NCI-H1436 treated with DMSO at 0.1 percent for 48 hours (cell line): ENCODE measurements around the gene BAIAP3.

Source experiments
- DNase-seq: peaks from one replicate; lab custom pipeline; 2025; lab: John Stamatoyannopoulos, UW

BAIAP3 gene

DNA sequence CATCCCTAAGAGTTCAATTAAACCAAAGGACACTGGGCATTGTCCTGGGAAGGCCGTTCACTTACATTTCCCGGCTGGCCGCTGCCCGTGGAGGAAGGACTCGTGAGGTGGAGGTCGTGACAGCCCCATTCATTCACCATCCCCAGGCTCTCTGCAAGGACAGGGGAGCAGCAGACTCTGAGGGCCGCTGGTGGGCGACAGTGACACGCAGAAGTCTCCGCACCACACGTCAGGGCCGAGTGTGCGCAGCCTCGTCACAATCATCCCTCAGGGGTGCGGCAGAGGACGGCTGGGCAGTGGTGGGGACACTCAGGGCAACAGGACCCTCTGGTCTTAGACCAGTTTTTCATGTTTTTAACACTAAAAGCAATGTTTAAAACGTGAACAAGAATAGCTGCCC, 59.4 kb downstream of the BAIAP3 start:
- DNase-seq, result no peak

GRCh38 chr16:1393613-1394176, 60.2 kb downstream of the BAIAP3 start:
- no peak for DNase-seq

GRCh38 chr16:1394367-1394951, 61.0 kb downstream of the BAIAP3 start:
- DNase-seq, result no peak

DNA sequence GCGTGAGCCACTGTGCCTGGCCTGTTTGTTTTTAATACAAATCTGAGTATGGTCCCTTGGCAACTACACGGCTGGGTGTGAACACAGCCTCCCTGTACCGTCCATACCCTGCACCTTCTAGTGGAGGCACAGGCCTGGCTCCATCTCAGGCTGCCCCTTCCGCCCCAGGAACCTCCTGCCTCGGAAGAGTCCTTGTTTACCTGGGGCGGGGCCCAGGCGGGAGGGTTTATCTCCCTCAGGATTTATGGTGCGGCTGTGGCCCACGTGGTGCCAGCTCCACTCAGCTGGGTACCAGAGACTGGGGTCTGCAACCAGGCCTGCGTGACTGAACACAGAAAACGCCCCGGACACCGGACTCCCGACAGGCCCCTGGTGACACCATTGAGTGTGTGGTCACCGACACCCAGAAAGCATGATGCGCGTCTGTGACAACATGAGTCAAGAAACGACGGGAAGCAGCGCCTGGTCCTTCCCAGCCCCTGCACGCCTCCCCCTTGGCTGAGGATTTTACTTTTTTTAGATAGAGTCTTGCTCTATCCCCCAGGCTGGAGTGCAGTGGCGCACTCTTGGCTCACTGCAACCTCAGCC, 62.1 kb downstream of the BAIAP3 start:
- DNase-seq, result no peak

GRCh38 chr16:1397779-1398178, 64.3 kb downstream of the BAIAP3 start:
- no peak for DNase-seq

- no peak for DNase-seq
Observed at GRCh38 chr16:1398351-1398750, 64.9 kb downstream of the BAIAP3 start.
